ENCODE results near the gene DMXL1.

DMXL1 gene

GRCh38 chr5:119158144-119158543 is 87.3 kb downstream of the DMXL1 start:
- TF ChIP-seq CTCF (IDR thresholded peaks at IDR 0.05; ENCODE audit: insufficient read depth, low read depth, low read length, missing control alignments): no peak
- no peak for DNase-seq (ENCODE audit: low read depth)
- H3K4me3 ChIP-seq (ENCODE audit: low read length): no peak overlapping the region

- no peak for TF ChIP-seq CTCF (IDR thresholded peaks at IDR 0.05; ENCODE audit: insufficient read depth, low read depth, low read length, missing control alignments)
- DNase-seq (ENCODE audit: low read depth): no peak
- H3K4me3 ChIP-seq (ENCODE audit: low read length): no peak overlapping the region
These were observed 90.5 kb downstream of the DMXL1 start for GRCh38 chr5:119161430-119161829.

- DNase-seq (ENCODE audit: low read depth): no peak
- TF ChIP-seq CTCF (IDR thresholded peaks at IDR 0.05; ENCODE audit: insufficient read depth, low read depth, low read length, missing control alignments): no peak
These were observed 95.1 kb downstream of the DMXL1 start for GRCh38 chr5:119166026-119166425.

GRCh38 chr5:119168401-119168800 is 97.5 kb downstream of the DMXL1 start:
- H3K4me3 ChIP-seq (ENCODE audit: low read length): no peak overlapping the region
- no peak for TF ChIP-seq CTCF (IDR thresholded peaks at IDR 0.05; ENCODE audit: insufficient read depth, low read depth, low read length, missing control alignments)
- peak; percentile 8 for DNase-seq (ENCODE audit: low read depth)

More at GRCh38 chr5:119166026-119166425, 95.1 kb downstream of the DMXL1 start:
- no peak overlapping the region for H3K4me3 ChIP-seq (ENCODE audit: low read length)

GRCh38 chr5:119171686-119172085 is 100.8 kb downstream of the DMXL1 start:
- no peak for DNase-seq (ENCODE audit: low read depth)
- no peak overlapping the region for H3K4me3 ChIP-seq (ENCODE audit: low read length)
- no peak for TF ChIP-seq CTCF (IDR thresholded peaks at IDR 0.05; ENCODE audit: insufficient read depth, low read depth, low read length, missing control alignments)

- DNase-seq (ENCODE audit: low read depth): no peak
- H3K4me3 ChIP-seq (ENCODE audit: low read length): no peak overlapping the region
- no peak for TF ChIP-seq CTCF (IDR thresholded peaks at IDR 0.05; ENCODE audit: insufficient read depth, low read depth, low read length, missing control alignments)
These were observed 103.8 kb downstream of the DMXL1 start for GRCh38 chr5:119174578-119175163.

- TF ChIP-seq CTCF (IDR thresholded peaks at IDR 0.05; ENCODE audit: insufficient read depth, low read depth, low read length, missing control alignments): no peak
- DNase-seq (ENCODE audit: low read depth): no peak
- H3K4me3 ChIP-seq (ENCODE audit: low read length): no peak overlapping the region
These were observed 105.9 kb downstream of the DMXL1 start for GRCh38 chr5:119176785-119177184.
